GM18951 (cell line): ENCODE data around the gene RALGAPA1.

ENCODE experiments used
- POLR2A ChIP-seq: IDR thresholded peaks from 4 replicates; pipeline ENCODE4 v1.6.1; 2011; ENCODE audit warnings: mild to moderate bottlenecking; ENCODE audit not compliant: insufficient read length, insufficient read depth; ENCODE audit errors: extremely low read depth
- in situ Hi-C: fragments of 300-500 bp; cut with MboI; formaldehyde crosslinking; loops from one replicate; pipeline ENCODE4 v1.12.0; 2022; ENCODE audit warnings: low sequenced_read_pairs, mixed read lengths, inconsistent platforms; ENCODE audit not compliant: unreplicated experiment

Gene RALGAPA1

GRCh38 chr14:35534208-35534872 is 274.8 kb downstream of the RALGAPA1 start:
- in situ Hi-C loops = no loop called here
- TF ChIP-seq POLR2A = no peak

GRCh38 chr14:35533357-35534207 is 275.5 kb downstream of the RALGAPA1 start, which contains the start of gene INSM2:
Gene INSM2 (plus strand): TSS chr14:35534164. CDS start chr14:35534253, 89 bp downstream.
- TF ChIP-seq POLR2A = no peak
- in situ Hi-C loops = no loop called here

GRCh38 chr14:35532783-35533356 is 276.2 kb downstream of the RALGAPA1 start:
- TF ChIP-seq POLR2A = no peak
- in situ Hi-C loops = no loop called here

- TF ChIP-seq POLR2A = no peak
- in situ Hi-C loops = no loop called here
Observed at GRCh38 chr14:35531960-35532747, 276.9 kb downstream of the RALGAPA1 start.

- in situ Hi-C loops = no loop called here
- TF ChIP-seq POLR2A = no peak
Observed at GRCh38 chr14:35526962-35527361, 282.1 kb downstream of the RALGAPA1 start.

GRCh38 chr14:35525695-35526094 is 283.4 kb downstream of the RALGAPA1 start:
- no peak for TF ChIP-seq POLR2A
- in situ Hi-C loops = no loop called here

- in situ Hi-C loops = no loop called here
- no peak for TF ChIP-seq POLR2A
Observed at GRCh38 chr14:35519986-35520385, 289.1 kb downstream of the RALGAPA1 start.

GRCh38 chr14:35515916-35516315 is 293.2 kb downstream of the RALGAPA1 start:
- in situ Hi-C loops = no loop called here
- no peak for TF ChIP-seq POLR2A

GRCh38 chr14:35512765-35513164 is 296.3 kb downstream of the RALGAPA1 start:
- in situ Hi-C loops = no loop called here
- no peak for TF ChIP-seq POLR2A

- in situ Hi-C loops = no loop called here
- no peak for TF ChIP-seq POLR2A
Observed at GRCh38 chr14:35509846-35510245, 299.2 kb downstream of the RALGAPA1 start.

- in situ Hi-C loops = no loop called here
- no peak for TF ChIP-seq POLR2A
Observed at GRCh38 chr14:35506927-35507326, 302.2 kb downstream of the RALGAPA1 start.

- in situ Hi-C loops = no loop called here
- TF ChIP-seq POLR2A = no peak
Observed at GRCh38 chr14:35506461-35506860, 302.6 kb downstream of the RALGAPA1 start.

- TF ChIP-seq POLR2A = no peak
- in situ Hi-C loops = no loop called here
Observed at GRCh38 chr14:35504260-35504659, 304.8 kb downstream of the RALGAPA1 start.
